NCI-H1694 (cell line): ENCODE results near the gene SLC25A19.
A peak's percentile ranks its signal among the peaks of the same experiment; 100 is the strongest.
"Not testable (repeated sequence)": the region's sequence is repeated elsewhere in the genome, so short reads cannot be mapped to it uniquely, and the experiment has no call there.

Experiments
- DNase-seq: peaks from one replicate; lab custom pipeline; 2025; lab: John Stamatoyannopoulos, UW

The SLC25A19 gene

DNA sequence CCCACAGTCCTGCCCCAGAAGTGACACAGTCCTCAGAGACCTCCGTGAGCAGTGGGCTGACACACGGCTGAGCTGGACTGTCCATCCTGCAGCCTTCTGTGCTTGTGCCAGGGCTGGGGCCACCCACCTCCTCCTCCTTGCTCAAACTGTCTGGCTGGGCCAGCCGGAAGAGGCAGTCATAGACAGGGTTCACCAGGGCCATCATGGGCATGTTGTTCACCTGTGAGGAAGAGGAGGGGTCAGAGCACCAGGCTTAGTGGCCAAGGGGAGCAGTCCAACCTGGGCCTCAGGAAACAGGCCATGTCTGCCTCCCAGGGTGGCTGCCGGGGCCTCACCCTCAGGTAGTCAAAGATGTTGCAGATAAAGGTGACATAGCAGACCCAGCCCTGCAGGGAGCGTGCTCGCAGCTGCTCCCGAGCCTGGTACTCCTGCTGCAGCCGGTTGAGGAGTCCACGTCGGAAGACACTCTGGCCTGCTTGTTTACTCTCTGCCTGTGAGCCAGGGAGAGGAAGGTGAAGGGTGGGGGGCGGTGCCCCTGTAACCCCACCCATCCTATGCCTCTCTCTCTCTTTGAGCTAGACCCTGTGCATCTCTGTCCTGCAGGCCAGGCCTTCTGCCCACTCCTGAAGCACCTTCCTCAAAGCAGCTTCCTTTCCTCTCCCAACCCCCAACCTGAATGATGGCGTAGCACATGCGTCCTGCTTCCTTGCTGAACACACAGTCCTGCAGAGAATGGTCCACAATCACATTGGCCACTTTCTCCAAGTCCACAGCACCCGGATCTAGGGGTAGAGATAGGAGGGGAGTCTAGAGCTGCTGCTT is 21.6 kb downstream of the SLC25A19 start:
- DNase-seq = no peak

DNA sequence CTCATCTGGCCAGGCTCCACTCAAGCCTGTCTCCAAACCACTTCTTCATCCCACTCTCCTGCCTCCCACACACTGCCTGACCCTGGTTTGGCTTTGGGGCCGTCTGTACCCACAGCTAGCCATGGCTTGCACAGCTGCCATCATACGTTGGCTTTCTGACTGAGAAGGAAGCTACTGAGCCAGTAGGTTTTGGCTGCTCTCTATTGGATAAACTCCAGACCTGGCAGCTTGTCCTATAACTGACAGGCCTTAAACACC is 22.2 kb downstream of the SLC25A19 start:
- DNase-seq = no peak

DNA sequence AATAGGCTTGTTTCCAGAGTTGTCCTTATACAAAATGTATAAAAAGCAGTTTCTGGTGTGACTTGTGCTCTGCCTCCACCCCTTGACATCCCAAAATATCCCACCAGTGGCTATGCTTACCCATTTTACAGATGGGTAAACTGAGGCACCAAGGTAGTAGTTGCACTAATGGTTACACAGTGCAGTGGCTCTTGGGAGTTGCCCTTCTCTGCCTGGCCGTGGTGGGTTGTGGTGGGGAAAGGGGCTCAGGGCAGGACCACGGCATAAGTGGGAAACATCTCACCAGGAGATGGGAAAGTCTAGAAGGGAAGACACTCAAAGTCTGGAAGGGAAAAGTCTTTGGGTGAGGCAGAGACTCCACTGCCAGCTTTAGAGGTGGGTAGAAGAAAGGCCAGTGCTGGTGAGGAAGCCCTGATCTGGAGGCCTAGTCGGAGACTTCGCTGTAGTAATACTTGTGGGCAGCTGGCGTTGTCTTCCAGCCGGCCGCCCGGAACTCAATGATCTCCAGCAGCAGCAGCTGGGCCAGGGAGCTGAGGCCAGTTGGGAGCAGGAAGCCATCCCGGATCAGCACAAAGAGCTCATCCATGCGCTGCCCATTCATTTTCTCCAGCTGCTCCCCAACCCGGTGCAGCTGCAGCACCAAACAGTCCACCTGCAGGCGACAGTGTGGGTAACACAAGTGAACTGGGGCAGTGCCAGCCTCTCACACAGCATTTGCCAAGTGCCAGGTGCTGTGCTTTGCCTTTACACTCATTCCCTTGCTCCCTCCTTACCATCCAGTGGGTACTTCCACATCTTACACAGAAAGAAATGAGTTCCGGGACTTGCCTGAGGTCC is 22.7 kb downstream of the SLC25A19 start:
- no peak for DNase-seq

DNA sequence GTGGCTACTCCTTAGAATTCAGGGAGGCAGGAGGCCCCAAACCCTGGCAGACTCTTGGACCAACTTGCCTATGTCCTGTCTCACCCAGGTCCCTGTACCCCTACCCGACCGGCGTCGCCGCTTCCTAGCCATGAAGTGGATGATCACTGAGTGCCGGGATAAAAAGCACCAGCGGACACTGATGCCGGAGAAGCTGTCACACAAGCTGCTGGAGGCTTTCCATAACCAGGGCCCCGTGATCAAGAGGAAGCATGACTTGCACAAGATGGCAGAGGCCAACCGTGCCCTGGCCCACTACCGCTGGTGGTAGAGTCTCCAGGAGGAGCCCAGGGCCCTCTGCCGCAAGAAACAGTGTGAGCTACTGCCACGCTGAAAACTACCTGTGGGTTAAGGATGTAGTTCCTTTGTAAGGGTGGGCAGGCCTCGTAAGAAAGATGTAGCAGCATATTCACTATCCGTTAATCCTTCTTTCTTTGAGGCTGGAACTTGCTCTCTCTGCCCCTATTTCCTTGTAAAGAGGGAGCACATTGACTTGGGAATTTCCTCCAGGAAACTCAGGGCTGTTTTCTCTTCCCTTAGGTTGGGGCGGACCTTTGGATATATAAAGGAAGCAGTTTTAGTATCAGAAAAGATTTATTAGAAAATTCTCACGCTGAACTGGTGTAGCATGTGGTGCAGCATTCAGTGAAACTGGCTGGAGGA is 23.5 kb downstream of the SLC25A19 start:
- no peak for DNase-seq

DNA sequence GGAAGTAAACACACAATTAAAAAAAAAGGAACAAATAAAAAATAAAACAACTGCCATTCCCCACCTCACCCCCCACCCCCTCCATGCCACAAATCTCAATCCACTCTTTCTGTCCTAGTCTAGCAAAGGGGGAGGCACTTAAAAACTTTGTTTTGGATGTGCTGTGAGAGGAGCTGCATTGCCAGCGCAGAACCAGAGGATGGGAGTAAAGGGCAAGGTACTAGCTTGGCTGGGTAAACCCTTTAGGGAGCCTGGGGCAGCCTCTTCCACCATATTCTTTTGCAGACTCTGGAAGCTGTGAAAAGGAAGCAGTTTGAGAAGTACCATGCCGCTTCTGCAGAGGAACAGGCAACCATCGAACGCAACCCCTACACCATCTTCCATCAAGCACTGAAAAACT is 26.2 kb downstream of the SLC25A19 start:
- DNase-seq = no peak

DNA sequence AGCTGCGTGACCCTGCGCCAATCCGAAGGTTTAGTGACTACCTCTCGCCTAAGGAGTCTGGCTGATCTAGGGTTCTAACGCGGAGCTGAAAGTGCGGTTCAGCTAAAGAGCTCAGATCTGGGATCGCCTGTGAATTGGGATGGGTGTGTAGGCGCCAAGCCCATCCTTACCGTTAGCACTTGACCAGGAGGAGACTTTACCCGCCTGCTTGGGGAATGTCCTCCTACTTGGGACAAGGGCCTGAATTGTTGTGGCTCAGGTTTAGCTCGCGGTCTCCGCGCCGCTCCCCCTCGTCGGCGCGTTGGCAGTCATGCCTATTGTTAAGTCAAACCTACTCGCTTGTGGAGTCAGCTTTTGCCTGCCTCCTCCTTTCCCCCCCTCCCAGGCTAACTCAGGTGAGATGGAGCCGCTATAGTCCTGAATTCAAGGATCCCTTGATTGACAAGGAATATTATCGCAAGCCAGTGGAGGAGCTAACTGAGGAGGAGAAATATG is 27.1 kb downstream of the SLC25A19 start:
- DNase-seq = no peak

DNA sequence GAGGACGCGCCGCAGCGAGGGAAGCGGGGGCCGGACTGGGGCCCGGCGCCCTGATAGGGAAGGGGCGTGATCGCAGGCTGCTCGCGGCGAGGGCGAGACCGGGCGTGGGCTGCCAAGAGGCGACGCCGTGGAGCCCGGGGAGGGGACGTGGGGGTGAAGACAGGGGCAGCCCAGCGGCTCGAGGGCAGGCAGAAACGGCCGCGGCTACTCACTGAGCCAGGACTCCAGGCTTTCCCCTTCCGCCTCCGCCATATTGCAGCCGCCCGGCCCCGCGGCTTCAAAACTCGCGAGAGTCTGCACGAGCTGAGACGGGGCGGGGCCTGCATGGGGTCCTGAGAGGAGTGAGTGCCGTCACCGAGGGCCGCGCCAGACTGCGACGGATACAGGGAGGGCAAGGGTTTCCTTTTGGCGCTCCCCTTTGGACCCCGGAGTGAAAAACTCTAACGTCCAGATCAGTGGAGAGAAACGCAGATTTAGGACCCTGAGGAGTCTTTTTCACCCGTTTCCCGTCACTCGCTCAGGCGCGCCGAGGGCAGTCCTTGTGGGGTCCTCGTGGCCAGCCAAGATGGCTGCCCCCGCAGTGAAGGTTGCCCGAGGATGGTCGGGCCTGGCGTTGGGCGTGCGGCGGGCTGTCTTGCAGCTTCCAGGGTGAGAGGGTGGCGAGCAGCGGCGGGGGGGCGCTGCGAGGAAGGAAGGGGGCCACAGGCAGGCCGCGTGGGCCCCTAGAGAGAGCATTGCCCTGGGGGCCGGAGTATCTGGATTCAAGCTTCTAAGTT is 27.7 kb downstream of the SLC25A19 start, which contains the start of the genes GGA3 and MRPS7:
Gene GGA3, minus strand, starts transcription at position 271 of the 776 bp plus-strand sequence. Its CDS starts 19 bp downstream, at position 252.
Gene MRPS7, plus strand, starts transcription at position 544 of the 776 bp plus-strand sequence. Its CDS starts 22 bp downstream, at position 566.
- DNase-seq = peak; percentile 69

DNA sequence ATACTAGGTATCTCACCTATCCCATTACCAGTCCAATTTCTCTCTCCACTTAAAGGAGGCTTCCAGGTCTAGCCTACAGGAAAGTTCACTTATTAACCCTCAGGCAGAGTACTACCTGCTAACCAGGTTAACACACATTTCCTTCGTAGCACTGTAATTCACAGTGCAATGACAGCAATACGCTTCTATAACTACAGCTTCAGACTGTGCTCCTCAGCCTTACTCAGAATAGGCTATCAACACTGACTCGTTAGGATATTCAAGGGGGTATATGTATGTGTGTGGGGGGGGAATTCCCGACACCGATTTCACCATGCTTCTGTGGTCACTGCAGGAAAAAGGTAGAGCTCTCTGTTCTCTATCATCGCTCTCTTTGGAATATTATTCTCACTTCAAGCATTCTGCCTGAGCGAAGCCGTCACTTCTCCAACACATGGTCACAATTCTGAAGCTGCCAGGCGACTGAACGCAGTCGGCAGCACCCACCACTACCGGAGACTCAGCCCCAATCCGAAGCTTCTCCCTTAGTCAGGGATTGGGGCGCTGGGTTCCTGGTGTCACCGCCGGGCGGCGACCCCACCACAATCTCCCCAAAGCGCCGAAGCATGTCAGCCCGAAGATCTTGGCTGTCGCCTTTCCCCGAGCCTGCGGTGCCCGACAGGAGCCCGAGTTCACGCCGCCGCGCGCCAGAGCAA is 28.4 kb downstream of the SLC25A19 start:
- no peak for DNase-seq

DNA sequence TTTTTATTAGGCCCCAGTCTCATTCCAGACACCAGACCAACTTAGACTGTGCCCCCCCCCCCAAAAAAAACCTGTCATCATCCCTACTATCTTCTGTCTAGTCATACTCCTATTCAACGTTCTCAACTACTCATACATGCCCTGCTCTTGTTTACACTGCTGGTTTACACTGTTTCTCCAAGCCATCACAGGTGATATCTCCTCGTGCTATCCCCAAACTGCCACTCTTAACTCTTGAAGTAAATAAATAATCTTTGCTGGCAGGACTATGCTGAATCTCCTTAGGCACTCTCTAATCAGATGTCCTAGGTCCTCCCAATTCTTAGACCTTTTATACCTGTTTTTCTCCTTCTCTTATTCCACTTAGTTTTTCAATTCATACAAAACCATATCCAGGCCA is 32.0 kb downstream of the SLC25A19 start:
- DNase-seq = not testable (repeated sequence)

DNA sequence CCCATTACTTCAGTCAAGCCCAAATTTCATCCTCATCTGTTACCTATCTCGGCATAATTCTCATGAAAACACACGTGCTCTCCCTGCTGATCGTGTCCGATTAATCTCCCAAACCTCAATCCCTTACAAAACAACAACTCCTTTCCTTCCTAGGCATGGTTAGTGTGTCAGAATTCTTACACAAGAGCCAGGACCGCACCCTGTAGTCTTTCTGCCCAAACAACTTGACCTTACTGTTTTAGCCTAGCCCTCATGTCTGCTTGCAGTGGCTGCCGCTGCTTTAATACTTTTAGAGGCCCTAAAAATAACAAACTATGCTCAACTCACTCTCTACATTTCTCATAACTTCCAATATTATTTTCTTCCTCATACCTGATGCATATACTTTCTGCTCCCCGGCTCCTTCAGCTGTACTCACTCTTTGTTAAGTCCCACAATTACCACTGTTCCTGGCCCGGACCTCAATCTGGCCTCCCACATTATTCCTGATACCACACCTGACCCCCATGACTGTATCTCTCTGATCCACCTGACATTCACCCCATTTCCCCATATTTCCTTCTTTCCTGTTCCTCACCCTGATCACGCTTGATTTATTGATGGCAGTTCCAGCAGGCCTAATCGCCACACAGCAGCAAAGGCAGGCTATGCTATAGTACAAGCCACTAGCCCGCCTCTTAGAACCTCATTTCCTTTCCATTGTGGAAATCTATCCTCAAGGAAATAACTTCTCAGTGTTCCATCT is 33.1 kb downstream of the SLC25A19 start:
- not testable (repeated sequence) for DNase-seq

DNA sequence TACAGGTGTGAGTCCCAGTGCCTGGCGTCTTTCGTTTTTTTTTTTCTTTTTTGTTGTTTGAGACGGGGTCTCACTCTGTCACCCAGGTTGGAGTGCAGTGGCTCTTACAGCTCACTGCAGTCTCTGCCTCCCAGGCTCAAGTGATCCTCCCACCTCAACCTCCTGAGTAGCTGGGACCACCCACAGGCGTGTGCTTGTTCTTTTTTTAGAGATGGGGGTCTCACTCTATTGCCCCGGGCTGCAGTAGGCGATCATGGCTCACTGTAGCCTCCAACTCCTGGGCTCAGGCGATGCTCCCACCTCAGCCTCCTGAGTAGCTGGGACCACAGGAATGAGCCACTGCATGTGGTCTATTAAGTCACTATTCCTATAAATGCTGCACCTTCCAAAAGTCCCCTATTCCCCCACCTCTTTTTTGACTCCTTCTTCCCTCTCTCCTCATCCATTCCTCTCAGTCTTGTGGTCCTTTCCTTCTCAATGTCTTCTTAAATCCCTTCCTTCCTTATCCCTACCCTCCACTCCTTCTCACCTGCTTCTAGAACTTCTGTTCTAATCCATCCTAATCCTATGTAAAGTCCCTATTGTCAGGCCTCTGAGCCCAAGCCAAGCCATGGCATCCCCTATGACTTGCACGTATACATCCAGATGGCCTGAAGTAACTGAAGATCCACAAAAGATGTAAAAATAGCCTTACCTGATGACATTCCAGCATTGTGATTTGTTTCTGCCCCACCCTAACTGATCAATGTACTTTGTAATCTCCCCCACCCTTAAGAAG is 37.0 kb downstream of the SLC25A19 start:
- no peak for DNase-seq

DNA sequence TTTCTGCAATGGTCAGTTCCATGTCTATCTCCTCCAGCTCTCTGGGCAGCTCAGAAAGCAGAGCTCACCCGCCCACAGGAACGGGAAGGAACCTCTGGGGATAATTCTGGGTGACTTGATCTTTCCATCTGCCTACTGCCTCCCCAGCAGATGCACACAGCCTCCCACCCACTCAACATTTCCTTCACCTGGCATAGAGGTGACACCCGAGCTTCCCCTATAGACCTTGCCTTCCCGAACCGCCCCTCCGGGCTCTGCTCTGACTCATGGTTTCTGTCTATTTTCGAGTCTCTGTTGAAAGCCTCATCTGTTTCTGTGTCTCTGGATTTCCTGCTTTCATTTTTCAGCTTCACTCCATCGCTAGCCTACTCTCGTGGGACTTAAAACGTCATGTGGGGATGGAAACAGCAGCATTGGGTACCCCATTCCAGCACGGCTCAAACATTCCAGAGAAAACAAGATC is 39.2 kb downstream of the SLC25A19 start:
- no peak for DNase-seq

DNA sequence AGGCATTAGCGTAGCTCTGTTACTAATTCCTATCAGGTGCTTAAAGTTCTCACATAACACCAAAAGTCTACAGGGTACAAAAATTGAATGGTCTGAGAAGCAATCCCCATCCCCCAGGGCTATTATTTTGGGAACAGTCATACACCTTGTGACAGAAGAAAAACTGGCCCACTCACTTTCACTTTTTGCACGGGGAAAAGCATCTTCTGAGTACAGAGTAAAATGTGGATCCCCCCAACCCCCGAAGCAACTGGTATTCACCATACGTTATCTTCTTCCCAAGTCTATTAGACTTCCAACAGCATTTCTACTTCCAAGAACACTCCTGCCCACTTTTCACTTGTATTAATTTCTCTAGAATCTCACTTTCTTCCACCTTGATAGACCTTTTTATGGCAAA is 39.7 kb downstream of the SLC25A19 start:
- DNase-seq = no peak

DNA sequence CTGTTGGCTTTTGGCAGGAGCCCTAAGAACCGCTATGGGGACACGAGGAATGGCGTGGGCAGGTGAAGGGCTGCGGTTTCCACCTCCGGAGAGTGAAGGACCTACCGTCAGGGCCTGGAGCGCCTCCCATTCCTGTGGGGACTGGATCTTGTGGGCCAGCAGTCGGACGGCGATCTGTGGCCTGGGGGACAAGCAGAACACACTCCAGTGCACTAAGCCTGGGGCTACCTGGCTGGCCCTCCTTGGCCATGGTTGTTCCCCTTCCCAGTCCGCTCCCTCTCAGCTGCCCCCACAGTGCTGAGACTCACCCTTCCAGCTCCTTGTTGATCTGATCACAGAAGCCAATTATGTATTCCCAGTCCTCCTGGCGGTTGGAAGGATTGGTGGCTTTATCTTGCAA is 42.8 kb downstream of the SLC25A19 start:
- DNase-seq = no peak

DNA sequence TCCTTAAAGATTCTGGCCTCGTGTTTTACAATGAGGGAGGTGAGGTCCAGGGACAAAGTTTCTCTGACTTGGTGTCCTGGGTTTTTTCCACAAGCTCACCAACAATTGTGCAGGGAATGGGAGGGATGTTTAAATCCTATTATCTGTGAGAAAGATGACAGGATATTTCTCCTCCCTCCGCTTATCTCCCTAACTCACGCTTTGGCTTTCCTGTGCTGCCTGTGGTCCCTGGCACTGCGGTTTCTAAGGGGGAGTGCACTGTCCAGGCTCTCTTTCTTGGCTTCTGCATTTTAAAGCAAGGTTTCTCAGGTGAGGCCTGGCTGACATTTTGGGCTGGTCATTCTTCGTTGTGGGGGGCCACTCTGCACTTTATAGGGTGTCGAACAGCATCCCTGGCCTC is 44.2 kb downstream of the SLC25A19 start:
- DNase-seq = no peak

DNA sequence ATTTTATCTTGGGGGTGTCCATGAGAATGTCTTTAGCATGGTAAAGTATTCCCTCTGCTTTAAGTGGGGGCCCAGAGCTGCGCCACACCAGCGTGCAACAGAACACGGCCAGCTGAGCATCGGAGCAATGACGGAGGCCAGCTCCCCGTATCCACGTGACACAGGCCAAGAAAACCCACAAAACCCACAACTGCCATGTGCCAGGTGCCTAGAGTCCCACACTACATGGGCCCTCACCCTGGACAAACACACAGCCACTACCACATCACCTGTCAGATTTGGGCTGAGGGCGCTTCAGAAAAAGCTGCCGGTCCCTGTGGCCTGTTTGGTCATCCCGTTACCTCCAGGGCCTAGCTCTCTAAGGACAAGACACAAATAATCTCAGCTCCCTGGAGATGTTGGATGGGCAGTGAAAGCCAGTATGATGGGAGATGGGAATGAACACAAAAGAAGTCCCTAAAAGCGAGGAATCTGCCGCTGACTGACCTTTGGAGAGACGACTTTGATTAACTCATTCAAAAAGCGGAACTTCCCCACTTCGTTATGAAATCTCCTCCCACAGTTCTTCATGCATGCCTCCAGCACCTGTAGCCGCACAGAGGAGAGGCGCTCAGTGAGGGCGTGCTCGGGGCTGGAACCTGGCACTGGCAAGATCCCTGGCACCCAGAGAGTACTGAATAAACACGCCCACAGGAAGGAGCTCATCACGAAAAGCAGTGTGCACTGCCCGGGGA is 44.9 kb downstream of the SLC25A19 start:
- DNase-seq = no peak

DNA sequence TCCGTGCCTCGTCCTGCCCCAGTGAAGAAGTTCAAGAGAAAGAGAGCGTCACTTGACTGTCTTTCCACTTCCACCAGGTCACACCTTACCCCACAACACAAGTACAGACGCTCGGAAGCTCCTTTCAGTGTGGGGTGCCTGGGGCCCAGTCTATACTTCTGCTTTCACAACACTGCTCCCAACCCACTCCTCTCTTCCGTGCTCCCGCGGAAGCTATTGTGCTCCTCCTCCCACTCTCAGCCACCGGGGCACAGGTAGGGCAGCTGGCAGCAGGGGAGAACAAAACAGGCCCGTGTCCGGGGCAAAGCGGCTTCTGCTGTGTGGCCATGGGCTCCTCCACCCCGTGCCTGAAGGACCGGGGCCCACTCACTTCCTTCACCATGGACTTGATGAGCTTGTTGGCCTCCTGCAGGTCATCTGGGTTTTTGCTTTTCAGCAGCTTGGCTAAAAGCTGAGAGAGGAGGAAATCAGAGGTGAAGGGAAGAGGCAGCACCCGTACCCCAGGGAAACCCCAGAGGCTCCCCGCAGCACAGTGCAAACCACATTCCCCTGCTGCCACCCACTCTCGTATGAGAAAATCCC is 46.7 kb downstream of the SLC25A19 start:
- DNase-seq = no peak

DNA sequence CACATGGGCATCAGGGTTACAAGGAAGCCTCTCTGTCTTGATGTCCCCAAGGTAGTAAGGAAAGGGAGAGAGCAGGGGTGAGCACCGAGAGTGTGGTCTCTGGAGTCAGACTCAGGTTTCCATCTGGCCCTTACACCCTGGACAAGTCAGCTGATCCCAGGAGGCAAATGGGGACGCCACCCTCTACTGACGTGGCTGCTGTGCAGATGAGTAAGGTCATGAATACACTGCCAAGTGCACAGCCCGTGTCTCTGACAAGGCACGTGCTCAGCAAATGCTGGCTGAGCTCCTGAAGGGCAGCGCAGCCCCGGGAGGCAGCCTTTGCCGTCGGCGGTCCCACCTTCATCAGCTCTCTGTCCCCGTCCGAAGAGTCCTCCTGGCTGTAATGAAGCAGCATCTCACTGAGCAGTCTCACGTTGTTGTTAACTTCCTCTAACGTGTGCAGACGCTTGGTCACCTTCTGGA is 47.2 kb downstream of the SLC25A19 start:
- DNase-seq = no peak
